GM23338 (cell line): ENCODE data around the gene TIMM10B.

ENCODE experiments used
- EZH2 ChIP-seq: fragments of 200-600 bp; sonication (generic); IDR thresholded peaks from one replicate; pipeline ENCODE4 v1.8.0; 2017; ENCODE audit warnings: antibody characterized with exemption, mild to moderate bottlenecking, low read depth; ENCODE audit not compliant: unreplicated experiment
- EZH2phosphoT487 ChIP-seq: fragments of 200-600 bp; sonication (generic); IDR thresholded peaks from one replicate; pipeline ENCODE4 v1.8.1; 2018; ENCODE audit warnings: antibody characterized with exemption; ENCODE audit not compliant: unreplicated experiment
- POLR2AphosphoS5 ChIP-seq: IDR thresholded peaks from 2 replicates; pipeline ENCODE4 v1.6.1; 2016; ENCODE audit warnings: antibody characterized with exemption, low read depth
- TF ChIP-seq, protein P1 (sequence below), 2 experiments: fragments of 200-600 bp in 1 of 2; sonication (generic) in 1 of 2; conservative IDR thresholded peaks; 2 replicates each; pipeline versions ENCODE4 v1.5.1 to v1.6.1; 2016 to 2017; ENCODE audit warnings: antibody characterized with exemption in 2 of 2, low read depth in 2 of 2, mild to moderate bottlenecking in 2 of 2, moderate library complexity in 1 of 2

DNA sequence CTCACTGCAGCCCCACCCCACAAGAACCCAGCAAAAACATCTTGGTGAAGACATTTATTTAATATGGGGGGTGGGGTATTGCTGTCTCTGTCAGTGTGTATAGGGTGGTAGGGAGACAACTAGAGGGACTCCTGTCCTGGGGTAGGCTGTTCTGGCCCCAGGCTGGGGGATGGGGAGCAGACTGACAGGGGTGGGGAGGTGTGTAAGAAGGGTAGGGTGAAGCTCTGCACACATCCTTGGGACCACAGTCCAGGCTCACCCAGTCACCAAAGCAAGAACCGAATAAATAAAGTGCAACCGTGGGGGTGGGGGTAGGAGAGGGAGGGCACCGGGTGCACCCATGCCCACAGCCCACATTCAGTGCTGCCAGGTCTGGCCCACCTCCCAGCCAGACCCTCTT, 32.7 kb upstream of the TIMM10B start:
- TF ChIP-seq, protein P1, sequence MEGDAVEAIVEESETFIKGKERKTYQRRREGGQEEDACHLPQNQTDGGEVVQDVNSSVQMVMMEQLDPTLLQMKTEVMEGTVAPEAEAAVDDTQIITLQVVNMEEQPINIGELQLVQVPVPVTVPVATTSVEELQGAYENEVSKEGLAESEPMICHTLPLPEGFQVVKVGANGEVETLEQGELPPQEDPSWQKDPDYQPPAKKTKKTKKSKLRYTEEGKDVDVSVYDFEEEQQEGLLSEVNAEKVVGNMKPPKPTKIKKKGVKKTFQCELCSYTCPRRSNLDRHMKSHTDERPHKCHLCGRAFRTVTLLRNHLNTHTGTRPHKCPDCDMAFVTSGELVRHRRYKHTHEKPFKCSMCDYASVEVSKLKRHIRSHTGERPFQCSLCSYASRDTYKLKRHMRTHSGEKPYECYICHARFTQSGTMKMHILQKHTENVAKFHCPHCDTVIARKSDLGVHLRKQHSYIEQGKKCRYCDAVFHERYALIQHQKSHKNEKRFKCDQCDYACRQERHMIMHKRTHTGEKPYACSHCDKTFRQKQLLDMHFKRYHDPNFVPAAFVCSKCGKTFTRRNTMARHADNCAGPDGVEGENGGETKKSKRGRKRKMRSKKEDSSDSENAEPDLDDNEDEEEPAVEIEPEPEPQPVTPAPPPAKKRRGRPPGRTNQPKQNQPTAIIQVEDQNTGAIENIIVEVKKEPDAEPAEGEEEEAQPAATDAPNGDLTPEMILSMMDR (conservative IDR thresholded peaks at IDR 0.05; ENCODE audit: low read depth in 2 of 2) = no peak
- TF ChIP-seq POLR2AphosphoS5 = no peak
- no peak for TF ChIP-seq EZH2
- no peak for TF ChIP-seq EZH2phosphoT487
